GM23248 (cell line): Measurements from ENCODE around the gene AHSG. TPM values are rescaled to one million over a fixed set of nuclear protein-coding genes. Genes with fewer than 3 reads are reported as not detected.

Experiments used
- DNase-seq: peaks from one replicate; pipeline ENCODE4 v3.0.0-alpha.2; 2015
- H2AFZ ChIP-seq: fragments of 200-600 bp; sonication (generic); 2 replicates; pipeline ENCODE4 v1.6.1; 2016; ENCODE audit warnings: antibody characterized with exemption
- H3F3A ChIP-seq: fragments of 200-600 bp; sonication (generic); 2 replicates; pipeline ENCODE4 v1.6.1; 2016; ENCODE audit warnings: mild to moderate bottlenecking, antibody characterized with exemption, mixed run types; ENCODE audit not compliant: insufficient read depth
- H3K27ac ChIP-seq: fragments of 200-600 bp; sonication (generic); 2 replicates; pipeline ENCODE4 v1.5.1; 2016; ENCODE audit warnings: mild to moderate bottlenecking
- H3K27me3 ChIP-seq: fragments of 200-600 bp; sonication (generic); replicated peaks from 2 replicates; pipeline ENCODE4 v1.6.1; 2016; ENCODE audit warnings: mild to moderate bottlenecking; ENCODE audit not compliant: insufficient read depth
- H3K36me3 ChIP-seq: fragments of 200-600 bp; sonication (generic); 2 replicates; pipeline ENCODE4 v1.6.1; 2016; ENCODE audit warnings: low read depth, mild to moderate bottlenecking
- H3K4me1 ChIP-seq: fragments of 200-600 bp; sonication (generic); 2 replicates; pipeline ENCODE4 v1.6.1; 2016; ENCODE audit warnings: mild to moderate bottlenecking; ENCODE audit not compliant: insufficient read depth
- H3K4me2 ChIP-seq: fragments of 200-600 bp; sonication (generic); one replicate; pipeline ENCODE4 v1.6.1; 2016; ENCODE audit warnings: mild to moderate bottlenecking; ENCODE audit not compliant: unreplicated experiment
- H3K4me3 ChIP-seq: fragments of 200-600 bp; sonication (generic); 2 replicates; pipeline ENCODE4 v1.5.1; 2016; ENCODE audit warnings: mild to moderate bottlenecking
- H3K79me2 ChIP-seq: fragments of 200-600 bp; sonication (generic); 2 replicates; pipeline ENCODE4 v1.6.1; 2016; ENCODE audit warnings: mild to moderate bottlenecking; ENCODE audit not compliant: insufficient read depth
- H3K9ac ChIP-seq: fragments of 200-600 bp; sonication (generic); 2 replicates; pipeline ENCODE4 v1.6.1; 2016; ENCODE audit warnings: mild to moderate bottlenecking
- H3K9me2 ChIP-seq: fragments of 200-600 bp; sonication (generic); 2 replicates; pipeline ENCODE4 v1.6.1; 2016; ENCODE audit warnings: mixed run types, mild to moderate bottlenecking, moderate library complexity; ENCODE audit not compliant: insufficient read depth
- H3K9me3 ChIP-seq: fragments of 200-600 bp; sonication (generic); one replicate; pipeline ENCODE4 v1.6.1; 2017; ENCODE audit warnings: low read depth
- H4K20me1 ChIP-seq: fragments of 200-600 bp; sonication (generic); 2 replicates; pipeline ENCODE4 v1.6.0; 2016; ENCODE audit not compliant: insufficient read depth
- EZH2 ChIP-seq: fragments of 200-600 bp; sonication (generic); IDR thresholded peaks from 2 replicates; pipeline ENCODE4 v1.6.1; 2018; ENCODE audit warnings: antibody characterized with exemption, mild to moderate bottlenecking; ENCODE audit not compliant: insufficient read depth, poor library complexity, severe bottlenecking
- EZH2phosphoT487 ChIP-seq: fragments of 200-600 bp; sonication (generic); IDR thresholded peaks from 2 replicates; pipeline ENCODE4 v1.6.1; 2018; ENCODE audit warnings: antibody characterized with exemption, moderate library complexity, mild to moderate bottlenecking, low read depth; ENCODE audit not compliant: insufficient read depth
- WGBS, 2 experiments: methylation state at CpG; one replicate each; pipeline ENCODE4 v1.1.6; 2015 to 2017; ENCODE audit warnings: low lambda C conversion rate in 2 of 2, low coverage in 1 of 2; ENCODE audit errors: missing lambda C conversion rate in 2 of 2; 5-methylcytosine and 5-hydroxymethylcytosine counted together
- in situ Hi-C: fragments of 300-500 bp; cut with MboI; formaldehyde crosslinking; loops from 2 replicates; pipeline ENCODE4 v1.15.0; 2020
- polyA plus RNA-seq: library from polyadenylated mRNA; unstranded; fragments of >200 nt; fragmentation: Nextera tagmentation; extraction: Ambion mirVana; gene quantifications from 2 replicates; pipeline ENCODE4 v1.2.1, GENCODE V29; 2016
- total RNA-seq: library from RNA; depleted of rRNA; stranded (reverse); fragments of >200 nt; shearing (Covaris generic); gene quantifications from 2 replicates; pipeline ENCODE4 v1.2.3, GENCODE V29; 2014

Gene AHSG
- total and polyA plus RNA-seq, 2 experiments from 2014 or later: not detected

DNA sequence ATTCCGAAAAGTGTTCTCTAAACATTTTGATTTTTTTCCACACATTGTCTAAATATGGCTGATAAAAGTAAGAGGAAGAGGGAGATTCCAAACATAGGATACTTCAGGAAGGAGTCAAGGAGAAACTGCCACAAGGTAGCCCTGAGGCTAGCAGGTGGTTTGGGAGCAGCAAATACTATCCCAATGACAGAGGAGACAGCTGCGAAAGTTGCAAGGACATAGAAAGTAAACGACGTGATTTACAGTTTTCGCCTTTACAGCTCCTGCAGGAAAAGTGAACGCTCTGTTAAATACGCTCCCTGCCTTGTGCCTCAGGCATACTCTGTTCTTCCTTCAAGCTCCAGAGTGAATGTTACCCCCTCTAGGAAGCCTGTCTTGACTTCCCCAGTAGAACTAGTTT lies 23.7 kb downstream of the AHSG start:
- H3K27ac ChIP-seq: no peak overlapping the region
- no peaks in the 10 kb centered on the region for H3K9me3 ChIP-seq
- no peaks in the 10 kb centered on the region for H3K9me2 ChIP-seq
- H3K4me1 ChIP-seq: no peaks in the 10 kb centered on the region
- no peak for DNase-seq
- 0 out of 2 replicates have a peak, but pooled peaks cover 10% of the 10 kb centered on the region for H3F3A ChIP-seq
- no peaks in the 10 kb centered on the region for H3K36me3 ChIP-seq
- WGBS, 2 experiments: 64% methylated on average over 7 of the region's 7 CpGs
- H3K27me3 ChIP-seq: peaks cover 18% of the 10 kb centered on the region; the same call in 1 of the 2 replicates
- H2AFZ ChIP-seq: no peak overlapping the region
- in situ Hi-C loops: no loop called here
- no peaks in the 10 kb centered on the region for H3K79me2 ChIP-seq
- no peak overlapping the region for H3K4me3 ChIP-seq
- TF ChIP-seq EZH2phosphoT487 (no peak), EZH2 (no peak)
- no peak overlapping the region for H3K4me2 ChIP-seq
- H4K20me1 ChIP-seq: no peaks in the 10 kb centered on the region
- no peak overlapping the region for H3K9ac ChIP-seq

DNA sequence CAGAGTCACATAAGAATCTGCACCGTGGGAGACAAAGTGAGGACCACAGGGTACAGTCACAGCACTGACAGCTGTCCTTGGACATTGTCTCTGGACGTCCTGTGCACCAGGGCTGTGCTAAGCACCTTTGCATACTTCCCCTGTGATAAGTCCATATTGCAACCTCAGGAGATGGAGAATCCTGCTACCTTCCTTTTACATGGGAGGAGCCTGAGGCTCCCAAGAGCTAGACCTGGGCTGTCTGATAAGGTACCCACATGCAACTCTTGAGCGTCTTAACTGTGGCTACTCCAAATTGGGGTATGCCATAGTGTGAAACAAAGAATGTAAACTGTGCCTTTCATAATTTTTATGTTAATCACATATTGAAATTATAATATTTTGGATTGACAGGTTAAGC lies 24.8 kb downstream of the AHSG start:
- in situ Hi-C loops: no loop called here
- no peak overlapping the region for H3K4me3 ChIP-seq
- H3K9me2 ChIP-seq: no peaks in the 10 kb centered on the region
- H3K79me2 ChIP-seq: no peaks in the 10 kb centered on the region
- H3K9me3 ChIP-seq: no peaks in the 10 kb centered on the region
- no peaks in the 10 kb centered on the region for H4K20me1 ChIP-seq
- 0 out of 2 replicates have a peak, but pooled peaks cover 10% of the 10 kb centered on the region for H3F3A ChIP-seq
- no peak overlapping the region for H3K4me2 ChIP-seq
- no peak overlapping the region for H2AFZ ChIP-seq
- 15 to 29% methylated on average over 3 of the region's 3 CpGs for WGBS, 2 experiments
- H3K9ac ChIP-seq: no peak overlapping the region
- TF ChIP-seq EZH2phosphoT487: no peak
- TF ChIP-seq EZH2: no peak
- H3K27ac ChIP-seq: no peak overlapping the region
- no peaks in the 10 kb centered on the region for H3K4me1 ChIP-seq
- no peaks in the 10 kb centered on the region for H3K36me3 ChIP-seq
- peaks cover 28% of the 10 kb centered on the region for H3K27me3 ChIP-seq
- no peak for DNase-seq

DNA sequence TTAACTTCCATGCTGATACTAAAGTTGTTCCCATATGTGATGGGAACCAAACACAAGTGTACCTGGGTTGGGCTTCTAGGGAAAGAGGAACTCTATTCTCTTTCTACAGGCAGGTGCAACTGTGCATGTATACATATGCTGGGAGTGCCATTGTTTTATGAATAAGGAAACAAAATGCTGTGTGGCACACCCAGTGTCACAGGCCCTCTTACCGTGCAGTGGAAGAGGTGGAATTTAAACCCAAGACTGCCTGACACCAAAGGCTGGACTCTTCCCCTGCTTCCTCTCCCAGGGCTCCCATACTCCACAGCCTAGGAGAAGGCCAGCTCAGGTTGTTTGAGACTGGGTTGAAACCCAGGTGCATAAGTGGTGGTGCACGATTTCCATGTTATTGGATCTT lies 25.4 kb downstream of the AHSG start:
- no peaks in the 10 kb centered on the region for H3K9me3 ChIP-seq
- H3K4me3 ChIP-seq: no peak overlapping the region
- no peak overlapping the region for H3K9ac ChIP-seq
- no peaks in the 10 kb centered on the region for H3K36me3 ChIP-seq
- H3F3A ChIP-seq: 0 out of 2 replicates have a peak, but pooled peaks cover 10% of the 10 kb centered on the region
- H4K20me1 ChIP-seq: no peaks in the 10 kb centered on the region
- in situ Hi-C loops: no loop called here
- no peak overlapping the region for H3K27ac ChIP-seq
- WGBS, 2 experiments: 32 to 40% methylated on average over 2 of the region's 2 CpGs
- no peaks in the 10 kb centered on the region for H3K79me2 ChIP-seq
- no peak for TF ChIP-seq EZH2phosphoT487
- TF ChIP-seq EZH2: no peak
- no peak overlapping the region for H3K4me2 ChIP-seq
- peaks cover 33% of the 10 kb centered on the region for H3K27me3 ChIP-seq
- DNase-seq: no peak
- no peaks in the 10 kb centered on the region for H3K9me2 ChIP-seq
- no peaks in the 10 kb centered on the region for H3K4me1 ChIP-seq
- no peak overlapping the region for H2AFZ ChIP-seq

DNA sequence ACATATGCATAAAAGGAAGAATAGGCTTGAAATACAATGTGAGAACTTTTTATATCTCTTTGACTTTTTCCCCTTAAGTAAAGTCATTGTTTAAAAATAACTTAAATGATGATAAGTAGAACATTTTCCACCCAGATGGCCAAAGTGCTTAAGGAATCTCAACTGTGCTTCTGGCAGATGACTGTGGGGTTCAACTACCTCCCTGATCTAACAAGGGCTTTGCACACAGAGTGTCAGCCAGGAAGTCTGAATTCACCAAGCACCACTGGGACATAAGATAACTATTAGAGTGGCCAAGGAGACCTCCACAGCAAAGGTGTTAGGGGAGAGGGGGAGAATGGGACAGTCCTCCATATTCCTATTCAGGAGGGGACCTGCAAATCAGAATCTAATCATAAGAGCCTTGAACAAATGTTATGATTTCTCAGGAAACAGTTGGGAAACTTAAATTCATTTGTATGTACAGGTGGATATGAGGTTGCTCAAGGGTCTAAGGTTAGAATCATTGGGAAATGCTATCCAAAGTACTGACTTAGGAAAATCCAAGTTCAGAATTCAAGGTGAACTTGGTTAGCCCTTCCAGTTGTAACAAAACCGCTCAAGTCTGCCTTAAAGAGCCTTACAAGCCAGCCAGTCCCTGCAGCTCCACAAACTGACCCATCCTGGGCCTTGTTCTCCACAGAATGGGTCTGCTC lies 27.1 kb downstream of the AHSG start, which contains the start of gene FETUB:
Gene FETUB (plus strand): TSS at position 622 of the 695 bp plus-strand sequence. CDS start 62 bp downstream, at position 684.
- no peak within 1 kb of the TSS for H3K4me3 ChIP-seq
- H3K79me2 ChIP-seq: no peaks in the 10 kb centered on the region
- no peaks in the 10 kb centered on the region for H3K9me3 ChIP-seq
- no peak for TF ChIP-seq EZH2phosphoT487
- DNase-seq: no peak
- H3K27ac ChIP-seq: no peak within 1 kb of the TSS
- H3K9ac ChIP-seq: no peak within 1 kb of the TSS
- no peaks in the 10 kb centered on the region for H3K4me1 ChIP-seq
- H4K20me1 ChIP-seq: no peaks in the 10 kb centered on the region
- H3K9me2 ChIP-seq: no peaks in the 10 kb centered on the region
- H2AFZ ChIP-seq: peak within 1 kb of the TSS; percentile 23; the same call in 1 of the 2 replicates
- 30 to 53% methylated on average over 1 of the region's 1 CpG for WGBS, 2 experiments
- no peaks in the 10 kb centered on the region for H3K36me3 ChIP-seq
- in situ Hi-C loops: no loop called here
- peak within 1 kb of the TSS; percentile 40 for H3K4me2 ChIP-seq
- H3K27me3 ChIP-seq: peaks cover 50% of the 10 kb centered on the region
- H3F3A ChIP-seq: 0 out of 2 replicates have a peak, but pooled peaks cover 10% of the 10 kb centered on the region
